Measurements from ENCODE around the gene PRX.

PRX gene

DNA sequence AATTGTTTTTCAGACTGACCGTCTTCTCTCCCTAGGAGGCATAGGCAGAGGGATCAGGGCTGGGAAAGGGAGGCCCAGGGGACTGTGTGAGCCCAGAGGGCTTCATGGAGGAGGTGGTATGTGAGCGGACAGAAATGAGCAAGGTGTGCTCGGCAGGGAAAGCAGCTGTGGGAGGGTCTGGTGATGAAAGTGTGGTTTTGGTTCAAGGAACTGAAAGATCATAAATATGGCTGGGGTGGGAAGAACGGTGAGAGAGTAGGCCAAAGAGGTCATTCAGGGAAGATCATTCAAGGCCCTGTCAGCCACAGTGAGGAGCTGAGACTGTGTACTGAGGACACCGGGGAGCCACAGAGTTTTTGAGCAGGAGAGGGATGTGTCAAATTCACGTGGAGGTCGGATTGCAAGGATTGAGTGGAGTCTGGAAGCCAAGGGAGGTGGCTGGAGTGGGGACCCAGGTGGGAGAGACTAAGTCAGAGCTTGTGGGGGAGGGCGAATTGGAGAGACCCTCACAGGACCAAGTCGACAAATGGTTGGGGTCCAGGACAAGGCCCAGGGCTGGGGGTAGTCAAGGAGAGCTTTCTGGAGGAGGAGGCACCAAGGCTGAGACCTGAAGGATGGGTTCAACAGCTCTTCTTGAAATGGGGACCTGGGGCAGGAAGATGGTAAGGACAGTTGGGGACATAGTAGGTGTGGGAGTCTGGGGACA is 57.0 kb downstream of the PRX start:
- Histone ChIP-seq H3K9me3 (ENCODE audit: control insufficient read depth, low read depth, low read length) (no peaks in the 10 kb centered on the region), H3K4me3 (ENCODE audit: low read length) (no peak overlapping the region), H3K9ac (ENCODE audit: low read length) (no peak overlapping the region), H3K27me3 (ENCODE audit: control insufficient read depth, insufficient read depth, low read length) (no peaks in the 10 kb centered on the region), H3K4me1 (ENCODE audit: control insufficient read depth, low read depth, low read length) (no peaks in the 10 kb centered on the region), H3K27ac (ENCODE audit: low read length) (no peak overlapping the region), H3K36me3 (ENCODE audit: control insufficient read depth, low read depth, low read length) (no peaks in the 10 kb centered on the region)

- Histone ChIP-seq H3K27ac (ENCODE audit: low read length) (no peak overlapping the region), H3K9ac (ENCODE audit: low read length) (peak overlapping the region; percentile 50), H3K4me1 (ENCODE audit: control insufficient read depth, low read depth, low read length) (peaks cover 3% of the 10 kb centered on the region), H3K36me3 (ENCODE audit: control insufficient read depth, low read depth, low read length) (no peaks in the 10 kb centered on the region), H3K9me3 (ENCODE audit: control insufficient read depth, low read depth, low read length) (no peaks in the 10 kb centered on the region), H3K4me3 (ENCODE audit: low read length) (peak overlapping the region; percentile 86), H3K27me3 (ENCODE audit: control insufficient read depth, insufficient read depth, low read length) (no peaks in the 10 kb centered on the region)
These were observed 64.1 kb downstream of the PRX start for GRCh38 chr19:40348961-40349507.

GRCh38 chr19:40348125-40348913 is 64.9 kb downstream of the PRX start, which contains the start of the genes C19orf47 and PLD3:
C19orf47 (minus strand) TSS chr19:40348397; CDS start chr19:40341857, 6,540 bp downstream.
PLD3 (plus strand) TSS chr19:40348695; CDS start chr19:40366484, 17,789 bp downstream.
- Histone ChIP-seq H3K27ac (ENCODE audit: low read length) (no peak within 1 kb of the TSS), H3K9me3 (ENCODE audit: control insufficient read depth, low read depth, low read length) (no peaks in the 10 kb centered on the region), H3K4me1 (ENCODE audit: control insufficient read depth, low read depth, low read length) (peaks cover 3% of the 10 kb centered on the region), H3K4me3 (ENCODE audit: low read length) (peak within 1 kb of the TSS; percentile 94), H3K9ac (ENCODE audit: low read length) (peak within 1 kb of the TSS; percentile 70), H3K27me3 (ENCODE audit: control insufficient read depth, insufficient read depth, low read length) (no peaks in the 10 kb centered on the region), H3K36me3 (ENCODE audit: control insufficient read depth, low read depth, low read length) (peaks cover under 1% of the 10 kb centered on the region)

GRCh38 chr19:40344422-40344821 is 68.8 kb downstream of the PRX start:
- no peak overlapping the region for H3K4me3 ChIP-seq (ENCODE audit: low read length)
- H3K9ac ChIP-seq (ENCODE audit: low read length): no peak overlapping the region
- H3K36me3 ChIP-seq (ENCODE audit: control insufficient read depth, low read depth, low read length): peaks cover 3% of the 10 kb centered on the region

More at GRCh38 chr19:40344422-40344821, 68.8 kb downstream of the PRX start:
- Histone ChIP-seq H3K27ac (ENCODE audit: low read length) (no peak overlapping the region), H3K4me1 (ENCODE audit: control insufficient read depth, low read depth, low read length) (peaks cover 3% of the 10 kb centered on the region), H3K27me3 (ENCODE audit: control insufficient read depth, insufficient read depth, low read length) (no peaks in the 10 kb centered on the region), H3K9me3 (ENCODE audit: control insufficient read depth, low read depth, low read length) (no peaks in the 10 kb centered on the region)
